HEK293 (cell line): Measurements from ENCODE around the gene PSMD13.

ENCODE experiments used
- PATZ1 ChIP-seq: fragments of 450-650 bp; formaldehyde crosslinking; IDR thresholded peaks from 2 replicates; pipeline ENCODE4 v1.5.1; 2016; ENCODE audit warnings: missing biosample characterization, missing genetic modification characterization
- ZBTB21 ChIP-seq: fragments of 450-650 bp; formaldehyde crosslinking; IDR thresholded peaks from 2 replicates; pipeline ENCODE4 v1.5.1; 2017; ENCODE audit warnings: missing biosample characterization, missing genetic modification characterization
- TF ChIP-seq, protein P1 (sequence below): fragments of 450-650 bp; formaldehyde crosslinking; IDR thresholded peaks from 2 replicates; pipeline ENCODE4 v1.5.1; 2016; ENCODE audit warnings: missing biosample characterization, missing genetic modification characterization

DNA sequence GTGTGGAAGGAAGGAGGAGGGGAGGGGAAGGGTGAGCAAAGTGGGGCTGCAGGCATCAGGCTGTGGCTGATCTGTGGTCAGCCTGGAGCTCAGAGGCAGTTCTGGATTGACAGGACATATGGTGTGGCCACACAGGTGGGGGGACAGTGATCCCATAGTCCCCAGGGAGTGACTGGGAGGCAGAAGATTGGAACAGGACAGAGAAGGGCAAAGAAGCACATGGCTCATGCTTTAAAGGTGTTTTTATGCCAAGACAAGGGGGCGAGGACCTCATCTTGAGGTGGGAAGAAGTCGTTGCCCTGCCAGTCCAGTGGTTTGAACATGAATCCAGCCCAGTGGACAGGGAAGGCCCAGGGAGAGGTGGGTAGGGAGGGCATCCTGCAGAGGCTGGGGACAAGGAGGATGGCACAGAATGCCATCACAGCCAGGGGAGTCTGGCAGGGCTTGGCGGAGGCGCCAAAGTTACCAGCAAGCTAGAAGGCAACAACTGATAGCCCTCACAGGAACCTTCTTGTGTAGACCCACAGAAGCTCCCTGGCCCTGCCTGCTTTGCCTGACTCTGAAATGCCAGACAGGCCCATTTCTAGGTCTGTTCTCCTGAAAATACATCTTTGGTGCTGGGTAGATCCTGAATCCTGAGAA, 32.7 kb upstream of the PSMD13 start:
- TF ChIP-seq, protein P1, sequence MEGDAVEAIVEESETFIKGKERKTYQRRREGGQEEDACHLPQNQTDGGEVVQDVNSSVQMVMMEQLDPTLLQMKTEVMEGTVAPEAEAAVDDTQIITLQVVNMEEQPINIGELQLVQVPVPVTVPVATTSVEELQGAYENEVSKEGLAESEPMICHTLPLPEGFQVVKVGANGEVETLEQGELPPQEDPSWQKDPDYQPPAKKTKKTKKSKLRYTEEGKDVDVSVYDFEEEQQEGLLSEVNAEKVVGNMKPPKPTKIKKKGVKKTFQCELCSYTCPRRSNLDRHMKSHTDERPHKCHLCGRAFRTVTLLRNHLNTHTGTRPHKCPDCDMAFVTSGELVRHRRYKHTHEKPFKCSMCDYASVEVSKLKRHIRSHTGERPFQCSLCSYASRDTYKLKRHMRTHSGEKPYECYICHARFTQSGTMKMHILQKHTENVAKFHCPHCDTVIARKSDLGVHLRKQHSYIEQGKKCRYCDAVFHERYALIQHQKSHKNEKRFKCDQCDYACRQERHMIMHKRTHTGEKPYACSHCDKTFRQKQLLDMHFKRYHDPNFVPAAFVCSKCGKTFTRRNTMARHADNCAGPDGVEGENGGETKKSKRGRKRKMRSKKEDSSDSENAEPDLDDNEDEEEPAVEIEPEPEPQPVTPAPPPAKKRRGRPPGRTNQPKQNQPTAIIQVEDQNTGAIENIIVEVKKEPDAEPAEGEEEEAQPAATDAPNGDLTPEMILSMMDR (tag by site-specific recombination), result no peak
- TF ChIP-seq PATZ1 (no peak), ZBTB21 (tag by site-specific recombination) (no peak)
